HepG2 (cell line): Measurements from ENCODE around the gene SLC29A2. TPM values are rescaled to one million over a fixed set of nuclear protein-coding genes. Genes with fewer than 3 reads are reported as not detected.
A peak's percentile ranks its signal among the peaks of the same experiment; 100 is the strongest.

Experiments
- ELF4 ChIP-seq: sonication (generic); formaldehyde crosslinking; IDR thresholded peaks from 2 replicates; pipeline ENCODE4 v1.5.0; 2020; ENCODE audit warnings: missing genetic modification reagents, mild to moderate bottlenecking, moderate library complexity, borderline replicate concordance
- ESRRA ChIP-seq: sonication (generic); formaldehyde crosslinking; IDR thresholded peaks from 2 replicates; pipeline ENCODE4 v1.5.1; 2020; ENCODE audit warnings: mild to moderate bottlenecking, low read depth, missing genetic modification reagents
- GABPA ChIP-seq, 2 experiments: IDR thresholded peaks; 2 replicates each; pipeline ENCODE4 v1.6.1; 2011 to 2016; ENCODE audit warnings: low read depth in 2 of 2, low read length in 1 of 2, missing biosample characterization in 1 of 2, missing genetic modification characterization in 1 of 2
- GTF3A ChIP-seq: sonication (generic); formaldehyde crosslinking; conservative IDR thresholded peaks from 2 replicates; pipeline ENCODE4 v1.4.0; 2020; ENCODE audit warnings: mild to moderate bottlenecking, missing genetic modification reagents
- JUND ChIP-seq: sonication (generic); formaldehyde crosslinking; IDR thresholded peaks from 2 replicates; pipeline ENCODE4 v1.8.0; 2022; ENCODE audit warnings: mild to moderate bottlenecking, missing genetic modification reagents
- LCORL ChIP-seq, 2 experiments: fragments of 450-650 bp in 1 of 2; sonication (generic) in 1 of 2; formaldehyde crosslinking in 1 of 2; IDR thresholded peaks; 2 replicates each; pipeline versions ENCODE4 v1.5.0 to v1.6.1; 2017 to 2020; ENCODE audit warnings: antibody characterized with exemption in 1 of 2, missing genetic modification reagents in 1 of 2
- MLLT10 ChIP-seq: sonication (generic); formaldehyde crosslinking; IDR thresholded peaks from 2 replicates; pipeline ENCODE4 v1.4.0; 2020; ENCODE audit warnings: missing genetic modification reagents
- MXD3 ChIP-seq: IDR thresholded peaks from 2 replicates; pipeline ENCODE4 v1.6.1; 2016; ENCODE audit warnings: mild to moderate bottlenecking, missing biosample characterization, missing genetic modification reagents
- SPEN ChIP-seq: sonication (generic); formaldehyde crosslinking; IDR thresholded peaks from 2 replicates; pipeline ENCODE4 v1.5.1; 2020; ENCODE audit warnings: low read depth, mild to moderate bottlenecking, missing genetic modification reagents
- TGIF2 ChIP-seq: IDR thresholded peaks from 2 replicates; pipeline ENCODE4 v1.6.1; 2016; ENCODE audit warnings: control low read depth, missing compliant biosample characterization
- YY1 ChIP-seq: IDR thresholded peaks from 2 replicates; pipeline ENCODE4 v1.6.1; 2011; ENCODE audit warnings: low read length, low read depth, moderate library complexity, mild to moderate bottlenecking; ENCODE audit not compliant: insufficient read depth, insufficient replicate concordance
- ZFP36L1 ChIP-seq: sonication (generic); formaldehyde crosslinking; IDR thresholded peaks from 2 replicates; pipeline ENCODE4 v1.8.0; 2022; ENCODE audit warnings: mild to moderate bottlenecking, missing genetic modification reagents, moderate library complexity
- ZMYM2 ChIP-seq: sonication (generic); formaldehyde crosslinking; IDR thresholded peaks from 2 replicates; pipeline ENCODE4 v1.8.0; 2022; ENCODE audit warnings: mild to moderate bottlenecking, missing genetic modification reagents
- ZMYM4 ChIP-seq: sonication (generic); formaldehyde crosslinking; IDR thresholded peaks from 2 replicates; pipeline ENCODE4 v1.8.1; 2023; ENCODE audit warnings: mild to moderate bottlenecking, missing genetic modification reagents
- ZNF576 ChIP-seq: sonication (generic); formaldehyde crosslinking; IDR thresholded peaks from 2 replicates; pipeline ENCODE4 v1.4.0; 2020; ENCODE audit warnings: mild to moderate bottlenecking, missing genetic modification reagents
- ZUFSP ChIP-seq: sonication (generic); formaldehyde crosslinking; IDR thresholded peaks from 2 replicates; pipeline ENCODE4 v1.9.0; 2021; ENCODE audit warnings: missing genetic modification reagents, mild to moderate bottlenecking, borderline replicate concordance
- polyA plus RNA-seq, 8 experiments: library from polyadenylated mRNA; depleted of rRNA in 3 of 8; stranded (reverse) in 7 of 8; unstranded in 1 of 8; fragments of >200 nt; fragmentation: Illumina TruSeq in 4 of 8; extraction: Trizol in 4 of 8; gene quantifications; 2 replicates each; pipeline versions ENCODE4 v1.2.1 to v1.2.3, GENCODE V29; 2011 to 2016; ENCODE audit warnings: low read depth in 4 of 8, missing spikeins in 1 of 8, mixed read lengths in 1 of 8; ENCODE audit not compliant: insufficient read depth in 1 of 8
- total RNA-seq, 5 experiments: library from RNA; depleted of rRNA; stranded (reverse); fragments of >200 nt; fragmentation: Illumina TruSeq; extraction: Trizol; gene quantifications; 2 replicates each; pipeline ENCODE4 v1.2.3, GENCODE V29; 2016; ENCODE audit warnings: low read depth in 1 of 5
- TF ChIP-seq, protein P1 (sequence below): sonication (generic); formaldehyde crosslinking; IDR thresholded peaks from 2 replicates; pipeline ENCODE4 v1.4.0; 2020; ENCODE audit warnings: missing genetic modification reagents

Gene SLC29A2
- total and polyA plus RNA-seq, 2 of the 13 experiments (the other 11 are each of a cell fraction or from before 2014, with no cell fraction given): 0.63 to 0.66 TPM

- TF ChIP-seq SPEN (CRISPR knock-in tag) (peak; percentile 76; the same call in 1 of the 2 replicates), ZNF576 (CRISPR knock-in tag) (no peak), ELF4 (CRISPR knock-in tag) (no peak), MXD3 (CRISPR knock-in tag) (0 out of 2 replicates have a peak, but pooled peaks have one; percentile 25), ZMYM4 (CRISPR knock-in tag) (peak; percentile 41; the same call in 1 of the 2 replicates), GABPA (IDR thresholded peaks at IDR 0.05; ENCODE audit: low read depth, low read length) (no peak), GABPA (CRISPR knock-in tag; IDR thresholded peaks at IDR 0.05; ENCODE audit: low read depth) (no peak), GTF3A (CRISPR knock-in tag) (no peak), TGIF2 (CRISPR knock-in tag) (peak; percentile 9; the same call in 1 of the 2 replicates), ZMYM2 (CRISPR knock-in tag) (no peak), LCORL (IDR thresholded peaks at IDR 0.05) (no peak), LCORL (CRISPR knock-in tag; IDR thresholded peaks at IDR 0.05) (peak; percentile 79), ZFP36L1 (CRISPR knock-in tag) (peak; percentile 35; the same call in 1 of the 2 replicates), ZUFSP (CRISPR knock-in tag) (no peak), ESRRA (CRISPR knock-in tag) (peak; percentile 52; the same call in 1 of the 2 replicates), MLLT10 (CRISPR knock-in tag) (no peak), JUND (CRISPR knock-in tag) (no peak), YY1 (no peak)
- TF ChIP-seq, protein P1, sequence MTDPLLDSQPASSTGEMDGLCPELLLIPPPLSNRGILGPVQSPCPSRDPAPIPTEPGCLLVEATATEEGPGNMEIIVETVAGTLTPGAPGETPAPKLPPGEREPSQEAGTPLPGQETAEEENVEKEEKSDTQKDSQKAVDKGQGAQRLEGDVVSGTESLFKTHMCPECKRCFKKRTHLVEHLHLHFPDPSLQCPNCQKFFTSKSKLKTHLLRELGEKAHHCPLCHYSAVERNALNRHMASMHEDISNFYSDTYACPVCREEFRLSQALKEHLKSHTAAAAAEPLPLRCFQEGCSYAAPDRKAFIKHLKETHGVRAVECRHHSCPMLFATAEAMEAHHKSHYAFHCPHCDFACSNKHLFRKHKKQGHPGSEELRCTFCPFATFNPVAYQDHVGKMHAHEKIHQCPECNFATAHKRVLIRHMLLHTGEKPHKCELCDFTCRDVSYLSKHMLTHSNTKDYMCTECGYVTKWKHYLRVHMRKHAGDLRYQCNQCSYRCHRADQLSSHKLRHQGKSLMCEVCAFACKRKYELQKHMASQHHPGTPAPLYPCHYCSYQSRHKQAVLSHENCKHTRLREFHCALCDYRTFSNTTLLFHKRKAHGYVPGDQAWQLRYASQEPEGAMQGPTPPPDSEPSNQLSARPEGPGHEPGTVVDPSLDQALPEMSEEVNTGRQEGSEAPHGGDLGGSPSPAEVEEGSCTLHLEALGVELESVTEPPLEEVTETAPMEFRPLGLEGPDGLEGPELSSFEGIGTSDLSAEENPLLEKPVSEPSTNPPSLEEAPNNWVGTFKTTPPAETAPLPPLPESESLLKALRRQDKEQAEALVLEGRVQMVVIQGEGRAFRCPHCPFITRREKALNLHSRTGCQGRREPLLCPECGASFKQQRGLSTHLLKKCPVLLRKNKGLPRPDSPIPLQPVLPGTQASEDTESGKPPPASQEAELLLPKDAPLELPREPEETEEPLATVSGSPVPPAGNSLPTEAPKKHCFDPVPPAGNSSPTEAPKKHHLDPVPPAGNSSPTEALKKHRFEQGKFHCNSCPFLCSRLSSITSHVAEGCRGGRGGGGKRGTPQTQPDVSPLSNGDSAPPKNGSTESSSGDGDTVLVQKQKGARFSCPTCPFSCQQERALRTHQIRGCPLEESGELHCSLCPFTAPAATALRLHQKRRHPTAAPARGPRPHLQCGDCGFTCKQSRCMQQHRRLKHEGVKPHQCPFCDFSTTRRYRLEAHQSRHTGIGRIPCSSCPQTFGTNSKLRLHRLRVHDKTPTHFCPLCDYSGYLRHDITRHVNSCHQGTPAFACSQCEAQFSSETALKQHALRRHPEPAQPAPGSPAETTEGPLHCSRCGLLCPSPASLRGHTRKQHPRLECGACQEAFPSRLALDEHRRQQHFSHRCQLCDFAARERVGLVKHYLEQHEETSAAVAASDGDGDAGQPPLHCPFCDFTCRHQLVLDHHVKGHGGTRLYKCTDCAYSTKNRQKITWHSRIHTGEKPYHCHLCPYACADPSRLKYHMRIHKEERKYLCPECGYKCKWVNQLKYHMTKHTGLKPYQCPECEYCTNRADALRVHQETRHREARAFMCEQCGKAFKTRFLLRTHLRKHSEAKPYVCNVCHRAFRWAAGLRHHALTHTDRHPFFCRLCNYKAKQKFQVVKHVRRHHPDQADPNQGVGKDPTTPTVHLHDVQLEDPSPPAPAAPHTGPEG (CRISPR knock-in tag): no peak
Observed at GRCh38 chr11:66313321-66314185, 58.0 kb downstream of the SLC29A2 start (continued).
